Stomach (tissue), 9 donors: ENCODE results near the gene NOSTRIN. TPM values are rescaled to one million over a fixed set of nuclear protein-coding genes. Genes with fewer than 3 reads are reported as not detected.

Experiments used
- DNase-seq, 2 donors: peaks; one replicate each; pipeline versions ENCODE4 v3.0.0 to v3.0.0-alpha.2; 2013 to 2019
- H3K27ac ChIP-seq, 5 donors: fragments of 200-600 bp in 4 of 5; sonication (generic) in 4 of 5; one replicate each; pipeline ENCODE4 v1.5.1; 2013 to 2019; ENCODE audit warnings: mild to moderate bottlenecking in 1 of 5, moderate library complexity in 1 of 5
- H3K27me3 ChIP-seq, 3 donors: fragments of 200-600 bp; sonication (generic); one replicate each; pipeline ENCODE4 v1.5.1; 2017 to 2019; ENCODE audit warnings: mixed run types in 1 of 3
- H3K36me3 ChIP-seq, 4 donors: fragments of 200-600 bp; sonication (generic); 1 replicate in 3 of 4; 2 replicates in 1 of 4; pipeline ENCODE4 v1.5.1; 2016 to 2019
- H3K4me1 ChIP-seq, 4 donors: fragments of 200-600 bp; sonication (generic); one replicate each; pipeline ENCODE4 v1.5.1; 2016 to 2019
- H3K4me3 ChIP-seq, 4 donors: fragments of 200-600 bp; sonication (generic) in 3 of 4; one replicate each; pipeline ENCODE4 v1.5.1; 2016 to 2019; ENCODE audit warnings: mild to moderate bottlenecking in 1 of 4
- H3K9me3 ChIP-seq, 4 donors: fragments of 200-600 bp; sonication (generic); one replicate each; pipeline ENCODE4 v1.5.1; 2016 to 2019
- CTCF ChIP-seq, 7 experiments: fragments of 450-650 bp in 4 of 7; fragments of 200-600 bp in 3 of 7; sonication (generic) in 3 of 7; IDR thresholded peaks; one replicate each; pipeline ENCODE4 v1.5.1; 2016 to 2019; ENCODE audit warnings: antibody characterized with exemption in 7 of 7, control low read depth in 2 of 7, mild to moderate bottlenecking in 1 of 7
- EP300 ChIP-seq: sonication (generic); formaldehyde crosslinking; IDR thresholded peaks from one replicate; pipeline ENCODE4 v1.6.1; 2017; ENCODE audit warnings: antibody characterized with exemption
- POLR2A ChIP-seq, 4 donors: fragments of 450-650 bp; IDR thresholded peaks; one replicate each; pipeline ENCODE4 v1.6.1; 2016; ENCODE audit warnings: antibody characterized with exemption in 4 of 4, control low read depth in 2 of 4, mild to moderate bottlenecking in 1 of 4, moderate library complexity in 1 of 4
- POLR2AphosphoS5 ChIP-seq, 3 donors: sonication (generic); formaldehyde crosslinking; IDR thresholded peaks; one replicate each; pipeline ENCODE4 v1.6.1; 2016; ENCODE audit warnings: antibody characterized with exemption in 3 of 3
- WGBS, 5 donors: extraction: QIAGEN DNeasy Blood & Tissue Kit in 3 of 5; methylation state at CpG; one replicate each; pipeline versions ENCODE4 v1.1.5 to v1.1.7; 2013 to 2018; 5-methylcytosine and 5-hydroxymethylcytosine counted together
- intact Hi-C: fragments of 100-400 bp; cut with DNase I; formaldehyde crosslinking; loops from one replicate; pipeline ENCODE4 v1.15.1; 2023; ENCODE audit warnings: low total_unique reads
- polyA plus RNA-seq, 3 donors: library from polyadenylated mRNA; stranded (reverse); fragments of 200-250 nt; gene quantifications; one replicate each; pipeline ENCODE4 v1.2.3, GENCODE V29; 2013
- total RNA-seq, 5 donors: library from RNA; depleted of rRNA; stranded (reverse); fragments of >200 nt; gene quantifications; one replicate each; pipeline versions ENCODE4 v1.1.0 to v1.2.3, GENCODE V29; 2014 to 2016
- donor health status: healthy with polysubstance abuse.
- donor health status: Bipolar disorder and iron deficiency.
- donor health status: healthy.

Gene NOSTRIN
- total and polyA plus RNA-seq, 8 donors = 13.3 to 117 (median 49.4) TPM

GRCh38 chr2:168804214-168804613 lies 1.8 kb downstream of the NOSTRIN start:
- intact Hi-C loops = no loop called here
- peaks cover 0 to 22% (median 7%) of the 10 kb centered on the region in 4 donors for H3K4me1 ChIP-seq
- no peaks in the 10 kb centered on the region for H3K9me3 ChIP-seq
- DNase-seq = peak; percentile 40 to 66
- no peaks in the 10 kb centered on the region for H3K36me3 ChIP-seq
- H3K4me3 ChIP-seq = peak overlapping the region in 3 of 4 donors; percentile 10 to 43 (median 18)
- no peaks in the 10 kb centered on the region for H3K27me3 ChIP-seq
- TF ChIP-seq EP300 = no peak
- TF ChIP-seq POLR2AphosphoS5 (IDR thresholded peaks at IDR 0.05) = peak in 2 of 3 donors; percentile 64 to 74
- TF ChIP-seq POLR2A (IDR thresholded peaks at IDR 0.05) = no peak
- TF ChIP-seq CTCF (IDR thresholded peaks at IDR 0.05) = no peak
- peak overlapping the region; percentile 50 to 90 (median 79) for H3K27ac ChIP-seq
- 29 to 45% (median 36%) methylated on average over 3 of the region's 3 CpGs for WGBS, 5 donors

- WGBS, 5 donors = 94 to 98% (median 95%) methylated on average over 7 of the region's 7 CpGs
- no peak overlapping the region for H3K4me3 ChIP-seq
- H3K36me3 ChIP-seq = no peaks in the 10 kb centered on the region
- no peaks in the 10 kb centered on the region for H3K27me3 ChIP-seq
- intact Hi-C loops = no loop called here
- TF ChIP-seq EP300 (no peak), CTCF (IDR thresholded peaks at IDR 0.05) (no peak), POLR2A (IDR thresholded peaks at IDR 0.05) (no peak), POLR2AphosphoS5 (IDR thresholded peaks at IDR 0.05) (no peak)
- no peaks in the 10 kb centered on the region for H3K9me3 ChIP-seq
- H3K27ac ChIP-seq = peak overlapping the region in 1 of 5 donors; percentile 90
- no peak for DNase-seq
- peaks cover 0 to 15% (median 5%) of the 10 kb centered on the region in 4 donors for H3K4me1 ChIP-seq
These were observed 3.2 kb downstream of the NOSTRIN start for GRCh38 chr2:168805615-168806014.

GRCh38 chr2:168809537-168809936 lies 7.1 kb downstream of the NOSTRIN start:
- intact Hi-C loops = no loop called here
- peak overlapping the region in 1 of 5 donors; percentile 18 for H3K27ac ChIP-seq
- H3K4me1 ChIP-seq = peaks cover 0 to 10% (median 4%) of the 10 kb centered on the region in 4 donors
- no peak overlapping the region for H3K4me3 ChIP-seq
- DNase-seq = no peak
- H3K36me3 ChIP-seq = peaks cover 0 to 9% (median 2%) of the 10 kb centered on the region in 4 donors
- no peaks in the 10 kb centered on the region for H3K27me3 ChIP-seq
- no peaks in the 10 kb centered on the region for H3K9me3 ChIP-seq
- TF ChIP-seq POLR2AphosphoS5 (IDR thresholded peaks at IDR 0.05) = no peak
- no peak for TF ChIP-seq EP300

GRCh38 chr2:168810235-168810634 lies 7.8 kb downstream of the NOSTRIN start:
- intact Hi-C loops = no loop called here
- no peak for TF ChIP-seq POLR2AphosphoS5 (IDR thresholded peaks at IDR 0.05)
- no peak for TF ChIP-seq EP300
- no peak for TF ChIP-seq POLR2A (IDR thresholded peaks at IDR 0.05)
- no peak for TF ChIP-seq CTCF (IDR thresholded peaks at IDR 0.05)
- Histone ChIP-seq H3K27ac (no peak overlapping the region), H3K4me3 (no peak overlapping the region), H3K4me1 (peaks cover 0 to 17% (median 8%) of the 10 kb centered on the region in 4 donors), H3K27me3 (no peaks in the 10 kb centered on the region), H3K9me3 (no peaks in the 10 kb centered on the region), H3K36me3 (peaks cover 0 to 9% (median 2%) of the 10 kb centered on the region in 4 donors)
- no peak for DNase-seq
- 91 to 100% (median 92%) methylated on average over 2 of the region's 2 CpGs for WGBS, 5 donors

- Histone ChIP-seq H3K4me1 (peaks cover 0 to 13% (median 4%) of the 10 kb centered on the region in 4 donors), H3K27ac (no peak overlapping the region), H3K36me3 (peaks cover 0 to 9% (median 2%) of the 10 kb centered on the region in 4 donors), H3K9me3 (no peaks in the 10 kb centered on the region), H3K4me3 (no peak overlapping the region), H3K27me3 (no peaks in the 10 kb centered on the region)
- no peak for DNase-seq
- WGBS, 5 donors = 55 to 59% (median 58%) methylated on average over 3 of the region's 3 CpGs
- TF ChIP-seq POLR2AphosphoS5 (IDR thresholded peaks at IDR 0.05) (no peak), EP300 (no peak), POLR2A (IDR thresholded peaks at IDR 0.05) (no peak), CTCF (IDR thresholded peaks at IDR 0.05) (no peak)
- intact Hi-C loops = no loop called here
These were observed 9.3 kb downstream of the NOSTRIN start for GRCh38 chr2:168811696-168812095.
